AG04450 (cell line): ENCODE results near the gene DGKI. TPM values are rescaled to one million over a fixed set of nuclear protein-coding genes. Genes with fewer than 3 reads are reported as not detected.

Experiments
- CTCF ChIA-PET: fragments of 300-600, 350-600 bp; formaldehyde crosslinking; extraction: SDS; loops from one replicate; lab custom pipeline; 2022; ENCODE audit warnings: antibody characterized with exemption, inconsistent platforms; lab: Charles Lee
- POLR2A ChIA-PET: fragments of 350-600 bp; formaldehyde crosslinking; extraction: SDS; loops from one replicate; lab custom pipeline; 2021; ENCODE audit warnings: antibody characterized with exemption, inconsistent platforms; lab: Yijun Ruan, JAX
- DNase-seq: peaks from one replicate; pipeline ENCODE4 v3.0.0-alpha.2; 2011; ENCODE audit warnings: low read depth, low spot score
- H3K27ac ChIP-seq: one replicate; pipeline ENCODE4 v1.5.1; 2012; ENCODE audit warnings: low read depth, low read length, control low read depth
- H3K27me3 ChIP-seq: one replicate; pipeline ENCODE4 v1.6.0; 2012; ENCODE audit warnings: low read length; ENCODE audit not compliant: control insufficient read depth, insufficient read depth
- H3K4me3 ChIP-seq: 2 replicates; pipeline ENCODE4 v1.5.1; 2011; ENCODE audit warnings: mild to moderate bottlenecking, low read depth, low read length, control low read depth
- H3K9me3 ChIP-seq: 2 replicates; pipeline ENCODE4 v1.5.1; 2012; ENCODE audit warnings: low read length; ENCODE audit not compliant: control insufficient read depth, insufficient read depth
- CTCF ChIP-seq: IDR thresholded peaks from 2 replicates; pipeline ENCODE4 v1.5.1; 2011; ENCODE audit warnings: low read depth, low read length, control low read depth, inconsistent platforms
- polyA plus RNA-seq: library from polyadenylated mRNA; depleted of rRNA; stranded (reverse); fragments of >200 nt; gene quantifications from 2 replicates; pipeline ENCODE4 v1.2.3, GENCODE V29; 2011

DGKI gene
- polyA plus RNA-seq, 1 experiment = 3.1 TPM

- H3K27me3 ChIP-seq = no peaks in the 10 kb centered on the region
- POLR2A ChIA-PET = no interaction called here
- no peak overlapping the region for H3K4me3 ChIP-seq
- no peaks in the 10 kb centered on the region for H3K9me3 ChIP-seq
- TF ChIP-seq CTCF = no peak
- CTCF ChIA-PET = interaction anchor here (1.0 to 1.4 kb wide), 3 partner anchors 9 to 276 kb away, joined by 3 read pairs; no protein-coding TSS in a partner anchor
- no peak overlapping the region for H3K27ac ChIP-seq
- no peak for DNase-seq
Observed at GRCh38 chr7:137445268-137445667, 401.5 kb downstream of the DGKI start.

- Histone ChIP-seq H3K9me3 (no peaks in the 10 kb centered on the region), H3K4me3 (no peak overlapping the region), H3K27ac (no peak overlapping the region), H3K27me3 (no peaks in the 10 kb centered on the region)
- no peak for TF ChIP-seq CTCF
- CTCF ChIA-PET = interaction anchor here (2.6 kb wide), 1 partner anchor 11 kb away, joined by 11 read pairs; no protein-coding TSS in a partner anchor
- POLR2A ChIA-PET = no interaction called here
- DNase-seq = no peak
Observed at GRCh38 chr7:137443616-137444015, 403.2 kb downstream of the DGKI start.

- Histone ChIP-seq H3K9me3 (no peaks in the 10 kb centered on the region), H3K27me3 (no peaks in the 10 kb centered on the region), H3K27ac (no peak overlapping the region), H3K4me3 (no peak overlapping the region)
- no peak for TF ChIP-seq CTCF
- DNase-seq = no peak
- ChIA-PET CTCF (interaction anchor here (0.6 to 2.6 kb wide), 3 partner anchors 13 to 972 kb away, joined by 3 to 11 read pairs (median 8); no protein-coding TSS in a partner anchor), POLR2A (no interaction called here)
Observed at GRCh38 chr7:137441451-137441850, 405.3 kb downstream of the DGKI start.

GRCh38 chr7:137439829-137440825 is 406.6 kb downstream of the DGKI start:
- Histone ChIP-seq H3K4me3 (no peak overlapping the region), H3K9me3 (no peaks in the 10 kb centered on the region), H3K27ac (no peak overlapping the region), H3K27me3 (no peaks in the 10 kb centered on the region)
- no peak for DNase-seq
- no peak for TF ChIP-seq CTCF
- POLR2A ChIA-PET = no interaction called here
- CTCF ChIA-PET = interaction anchor here (1.4 kb wide), 1 partner anchor 9 kb away, joined by 3 read pairs; no protein-coding TSS in a partner anchor

- Histone ChIP-seq H3K4me3 (no peak overlapping the region), H3K9me3 (no peaks in the 10 kb centered on the region), H3K27me3 (no peaks in the 10 kb centered on the region), H3K27ac (no peak overlapping the region)
- POLR2A ChIA-PET = interaction anchor here (0.5 kb wide), 1 partner anchor 13 kb away, joined by 11 read pairs; no protein-coding TSS in a partner anchor
- no peak for TF ChIP-seq CTCF
- CTCF ChIA-PET = interaction anchor here (0.6 kb wide), 1 partner anchor 9 kb away, joined by 3 read pairs; no protein-coding TSS in a partner anchor
- no peak for DNase-seq
Observed at GRCh38 chr7:137434946-137435345, 411.8 kb downstream of the DGKI start.
